COLO668 (cell line): Measurements from ENCODE around the gene RNASE4.
A peak's percentile ranks its signal among the peaks of the same experiment; 100 is the strongest.

ENCODE experiments used
- DNase-seq: peaks from one replicate; lab custom pipeline; 2025; ENCODE audit not compliant: unreplicated experiment; lab: John Stamatoyannopoulos, UW

Gene RNASE4

DNA sequence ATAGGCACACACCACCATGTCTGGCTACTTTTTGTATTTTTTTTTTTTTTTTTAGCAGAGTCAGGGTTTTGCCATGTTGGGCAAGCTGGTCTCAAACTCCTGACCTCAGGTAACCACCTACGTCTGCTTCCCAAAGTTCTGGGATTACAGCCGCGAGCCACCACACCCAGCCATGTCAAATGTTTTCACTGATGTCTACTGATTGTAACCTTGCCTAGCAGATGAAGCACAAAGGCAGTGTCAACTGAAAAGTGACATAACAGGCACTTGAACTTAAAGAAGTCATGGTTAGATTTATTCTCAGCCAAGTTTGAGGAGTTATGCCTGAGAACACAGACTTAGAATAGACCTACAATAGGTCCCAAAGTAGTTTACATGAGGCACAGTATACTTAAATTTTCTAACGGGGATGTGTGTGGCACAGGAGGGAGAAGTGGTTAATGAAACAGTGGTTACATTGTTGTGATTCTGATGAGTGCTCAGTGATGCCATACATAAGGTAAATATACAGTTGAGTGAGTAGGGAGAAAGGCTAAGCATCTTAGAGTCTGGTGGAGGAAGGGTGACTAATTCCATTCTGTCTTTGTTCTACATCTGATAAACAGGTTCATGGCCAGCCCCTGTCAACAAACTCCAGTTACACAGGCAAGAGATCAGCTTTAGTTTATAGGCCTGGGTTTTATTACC is 12.6 kb upstream of the RNASE4 start:
- no peak for DNase-seq

DNA sequence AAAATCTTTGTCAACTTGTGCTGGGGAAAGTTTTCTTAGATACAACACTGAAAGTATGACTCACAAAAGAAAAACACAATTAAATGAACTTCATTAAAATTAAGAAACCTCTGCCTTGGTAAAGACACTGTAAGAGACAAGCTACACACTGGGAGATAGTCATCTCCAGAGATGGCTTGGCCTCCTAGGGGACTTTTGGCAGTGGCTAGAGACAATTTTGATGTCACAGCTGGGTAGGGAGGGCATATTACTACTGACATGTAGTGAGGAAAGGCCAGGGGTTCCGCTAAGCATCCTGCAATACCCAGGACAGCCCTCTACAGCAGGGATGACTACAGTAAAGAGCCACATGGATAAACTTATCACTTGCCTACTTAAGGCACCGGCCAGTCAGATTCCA is 8.7 kb upstream of the RNASE4 start:
- DNase-seq = no peak

DNA sequence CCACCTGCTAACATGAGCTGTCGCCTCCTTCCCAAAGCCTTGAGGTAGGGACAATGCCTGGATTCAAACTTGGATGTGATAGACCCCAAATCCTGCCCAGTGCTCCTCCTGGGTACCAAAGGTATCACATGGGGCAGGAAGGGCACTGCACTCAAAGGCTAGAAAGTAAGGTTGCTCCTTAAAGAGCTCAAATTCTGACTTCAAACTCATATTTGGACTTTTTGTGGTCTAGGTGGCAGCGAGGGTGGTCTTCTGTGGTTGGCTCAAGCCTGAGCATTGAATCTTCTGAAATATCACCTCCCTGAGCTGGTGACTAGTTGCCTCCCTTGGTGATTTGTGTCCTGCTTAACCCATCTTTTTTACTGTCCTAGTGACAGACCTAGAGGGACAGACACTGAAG is 8.3 kb upstream of the RNASE4 start:
- DNase-seq = no peak

GRCh38 chr14:20679907-20680306 is 4.5 kb upstream of the RNASE4 start:
- DNase-seq = no peak

GRCh38 chr14:20680363-20680762 is 4.0 kb upstream of the RNASE4 start:
- DNase-seq = no peak

DNA sequence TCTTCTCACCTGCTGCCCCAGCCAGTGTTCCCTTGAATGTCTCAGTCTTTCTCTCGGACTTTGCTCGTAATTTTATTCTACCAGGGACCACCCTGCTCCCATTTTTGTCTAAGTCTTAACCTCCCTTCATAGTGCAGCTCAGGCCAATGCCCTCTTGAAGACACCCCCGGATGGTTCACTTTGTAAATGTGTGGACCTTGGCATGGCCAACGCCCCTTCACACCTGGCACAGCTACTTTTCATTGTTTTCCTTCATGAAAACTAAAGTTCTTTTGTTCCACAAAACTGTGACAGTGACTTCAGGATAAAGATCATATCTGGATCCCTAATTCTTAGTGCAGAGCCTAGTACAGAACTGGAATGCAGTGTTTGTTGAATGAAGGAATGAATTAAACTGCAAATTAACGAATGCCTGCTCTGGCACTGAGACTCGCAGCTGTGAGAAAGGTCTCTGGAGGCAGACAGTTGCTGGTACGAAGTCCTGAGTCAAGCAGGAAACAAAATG is 3.5 kb upstream of the RNASE4 start:
- no peak for DNase-seq

GRCh38 chr14:20681348-20682126 is 2.8 kb upstream of the RNASE4 start:
- DNase-seq = peak; percentile 78

- no peak for DNase-seq
Observed at GRCh38 chr14:20682127-20682434, 2.3 kb upstream of the RNASE4 start.

- peak; percentile 83 for DNase-seq
Observed at GRCh38 chr14:20682435-20683124, 1.8 kb upstream of the RNASE4 start.

- peak; percentile 67 for DNase-seq
Observed at GRCh38 chr14:20683125-20683890, 1.1 kb upstream of the RNASE4 start.

GRCh38 chr14:20684662-20685456 is 499 bp downstream of the RNASE4 start:
- no peak for DNase-seq

- no peak for DNase-seq
Observed at GRCh38 chr14:20686386-20687143, 2.2 kb downstream of the RNASE4 start.

DNA sequence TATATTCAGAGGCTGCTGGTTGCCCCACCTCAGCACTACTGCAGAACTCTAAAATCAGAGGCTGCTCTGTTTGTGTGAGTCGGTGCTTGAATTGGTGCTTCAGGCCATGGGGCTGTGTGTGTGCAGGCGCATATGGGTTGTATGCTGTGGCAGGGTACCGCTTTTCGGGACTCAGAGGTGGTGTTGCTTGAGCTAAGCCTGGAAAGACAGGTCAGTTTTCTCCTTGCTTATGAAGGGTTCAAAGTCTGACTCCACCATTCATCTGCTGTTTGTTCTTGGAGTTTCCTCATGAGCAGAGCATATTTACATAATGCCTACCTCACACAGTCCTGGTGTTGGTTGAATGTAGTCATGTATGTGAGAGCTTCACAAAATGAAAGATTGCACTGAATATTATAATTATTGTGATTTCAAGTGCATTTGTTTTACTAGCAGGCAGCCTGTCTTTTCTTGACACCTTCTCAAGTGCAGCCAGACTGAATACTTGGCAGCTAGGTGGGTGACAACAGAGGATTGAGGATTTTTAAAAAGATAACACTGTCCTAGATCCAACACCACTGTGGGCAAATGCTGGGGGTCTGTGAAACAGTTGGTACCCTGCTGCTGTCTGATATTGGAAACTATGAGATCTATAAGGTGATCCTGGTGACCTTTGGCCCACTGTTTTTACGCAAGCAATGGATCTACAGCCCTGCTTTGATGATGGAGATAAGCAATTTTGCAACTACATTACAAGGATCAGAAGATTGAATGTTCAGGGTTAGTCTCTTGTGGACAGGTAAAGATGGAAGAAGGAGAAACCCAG is 3.2 kb downstream of the RNASE4 start:
- DNase-seq = no peak

GRCh38 chr14:20688167-20688839 is 3.9 kb downstream of the RNASE4 start, which contains the start of gene ANG:
TSS of gene ANG (plus strand) at chr14:20688764. CDS start at chr14:20693565, 4,801 bp downstream.
- DNase-seq = no peak

DNA sequence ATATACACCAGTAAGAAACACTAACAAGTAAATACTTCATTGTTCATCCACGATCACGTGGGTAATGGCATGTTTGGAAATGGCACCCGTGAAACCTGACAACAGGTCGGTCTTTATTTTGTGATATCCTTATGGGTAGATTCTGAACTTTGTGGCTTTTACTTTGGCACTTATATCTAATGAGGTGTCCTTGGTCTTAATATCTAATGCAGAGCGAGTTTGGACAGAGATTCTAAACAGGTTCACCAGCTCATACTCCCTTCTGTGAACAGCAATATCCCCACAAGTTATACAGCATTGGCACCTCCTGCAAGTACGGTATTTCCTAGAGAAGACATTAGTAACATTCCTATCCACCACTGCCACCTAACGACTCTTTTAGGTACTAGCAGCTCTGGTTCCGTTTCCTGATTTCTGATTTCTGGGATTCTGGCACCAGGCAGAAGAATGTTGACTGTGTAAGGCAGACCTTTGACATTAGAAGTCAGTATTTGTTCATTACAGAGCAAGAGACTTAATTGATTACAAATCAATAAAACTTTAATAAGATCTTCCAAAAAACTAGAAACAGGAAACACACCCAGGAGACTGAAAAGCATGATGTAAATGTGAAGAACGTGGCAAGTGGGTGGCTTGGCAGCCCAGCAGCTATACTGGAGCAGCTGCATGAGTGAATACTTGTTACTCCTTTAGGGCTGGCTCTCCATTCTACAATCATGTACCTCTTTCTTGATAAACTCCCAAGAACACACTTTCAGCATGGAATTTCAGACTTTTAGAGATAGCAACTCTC is 6.7 kb downstream of the RNASE4 start:
- peak; percentile 16 for DNase-seq

GRCh38 chr14:20692116-20692751 is 7.9 kb downstream of the RNASE4 start:
- DNase-seq = no peak

GRCh38 chr14:20696764-20697163 is 12.4 kb downstream of the RNASE4 start:
- no peak for DNase-seq
